HG03460 (cell line): ENCODE data around the gene ZNF365.
"Not testable (repeated sequence)": the region's sequence is repeated elsewhere in the genome, so short reads cannot be mapped to it uniquely, and the experiment has no call there.

Experiments used
- ATAC-seq: cut with Tn5 transposase; IDR thresholded peaks from one replicate; pipeline ENCODE4 v1.9.1; 2021; ENCODE audit not compliant: unreplicated experiment

Gene ZNF365

GRCh38 chr10:62376071-62377025, 2.2 kb downstream of the ZNF365 start:
- no peak for ATAC-seq

- no peak for ATAC-seq
These were observed 2.9 kb downstream of the ZNF365 start for GRCh38 chr10:62377026-62377415.

- no peak for ATAC-seq
These were observed 3.8 kb downstream of the ZNF365 start for GRCh38 chr10:62377966-62378365.

- not testable (repeated sequence) for ATAC-seq
These were observed 4.7 kb downstream of the ZNF365 start for GRCh38 chr10:62378877-62379276.

- no peak for ATAC-seq
These were observed 5.2 kb downstream of the ZNF365 start for GRCh38 chr10:62379394-62379793.

GRCh38 chr10:62380016-62380415, 5.8 kb downstream of the ZNF365 start:
- no peak for ATAC-seq

- ATAC-seq, result no peak
These were observed 7.4 kb downstream of the ZNF365 start for GRCh38 chr10:62381385-62382102.

- no peak for ATAC-seq
These were observed 8.7 kb downstream of the ZNF365 start for GRCh38 chr10:62382831-62383230.

- ATAC-seq, result no peak
These were observed 9.9 kb downstream of the ZNF365 start for GRCh38 chr10:62384057-62384446.

- ATAC-seq, result no peak
These were observed 10.4 kb downstream of the ZNF365 start for GRCh38 chr10:62384447-62385081.

- no peak for ATAC-seq
These were observed 12.5 kb downstream of the ZNF365 start for GRCh38 chr10:62386356-62387320.

- no peak for ATAC-seq
These were observed 14.2 kb downstream of the ZNF365 start for GRCh38 chr10:62388328-62388727.

- ATAC-seq, result no peak
These were observed 16.5 kb downstream of the ZNF365 start for GRCh38 chr10:62390497-62391176.

GRCh38 chr10:62393237-62393636, 19.1 kb downstream of the ZNF365 start:
- no peak for ATAC-seq

GRCh38 chr10:62394556-62395018, 20.4 kb downstream of the ZNF365 start:
- ATAC-seq, result no peak

- ATAC-seq, result no peak
These were observed 21.7 kb downstream of the ZNF365 start for GRCh38 chr10:62395892-62396291.

GRCh38 chr10:62396864-62397263, 22.7 kb downstream of the ZNF365 start:
- ATAC-seq, result no peak

GRCh38 chr10:62399211-62399610, 25.0 kb downstream of the ZNF365 start:
- ATAC-seq, result no peak

GRCh38 chr10:62402508-62402907, 28.3 kb downstream of the ZNF365 start:
- ATAC-seq, result no peak

GRCh38 chr10:62410528-62410927, 36.4 kb downstream of the ZNF365 start:
- not testable (repeated sequence) for ATAC-seq
